Stimulated activated CD4-positive, alpha-beta T cell treated with anti-CD3 and anti-CD28 coated beads, Interleukin-2, amount 100 ng/mL, for 24 hours (primary cell): ENCODE data around the gene MYH6.

Experiments used
- DNase-seq, 2 donors: peaks; one replicate each; pipeline ENCODE4 v3.0.0-alpha.2; 2020

MYH6 gene

GRCh38 chr14:23375527-23376251, 32.4 kb downstream of the MYH6 start:
- DNase-seq: no peak

DNA sequence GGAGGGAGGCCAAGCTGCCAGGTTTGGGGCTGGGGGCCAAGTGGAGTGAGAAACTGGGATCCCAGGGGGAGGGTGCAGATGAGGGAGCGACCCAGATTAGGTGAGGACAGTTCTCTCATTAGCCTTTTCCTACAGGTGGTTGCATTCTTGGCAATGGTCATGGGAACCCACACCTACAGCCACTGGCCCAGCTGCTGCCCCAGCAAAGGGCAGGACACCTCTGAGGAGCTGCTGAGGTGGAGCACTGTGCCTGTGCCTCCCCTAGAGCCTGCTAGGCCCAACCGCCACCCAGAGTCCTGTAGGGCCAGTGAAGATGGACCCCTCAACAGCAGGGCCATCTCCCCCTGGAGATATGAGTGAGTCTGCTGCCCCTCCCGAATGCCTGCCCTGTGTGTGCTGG, 35.0 kb downstream of the MYH6 start:
- no peak for DNase-seq

DNA sequence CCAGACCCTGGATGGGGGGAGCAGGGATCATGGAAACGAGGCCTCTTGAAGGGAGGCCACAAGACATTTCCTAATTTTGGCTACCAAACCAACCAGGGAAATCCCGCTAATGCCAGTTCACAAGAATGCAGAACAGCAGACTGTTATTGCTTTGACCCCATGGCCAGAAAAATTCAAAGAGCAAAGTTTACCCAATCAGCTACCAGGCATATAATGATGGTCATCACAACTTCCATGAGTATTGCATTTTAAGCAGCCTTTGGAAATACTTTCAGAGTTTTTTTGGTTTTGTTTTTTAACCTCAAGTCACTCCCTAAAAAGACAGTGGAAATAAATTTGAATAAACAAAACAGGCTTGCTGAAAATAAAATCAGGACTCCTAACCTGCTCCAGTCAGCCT, 35.6 kb downstream of the MYH6 start, which contains the start of gene IL25:
TSS of gene IL25 (plus strand) at position 301 of the 400 bp plus-strand sequence.
- no peak for DNase-seq

DNA sequence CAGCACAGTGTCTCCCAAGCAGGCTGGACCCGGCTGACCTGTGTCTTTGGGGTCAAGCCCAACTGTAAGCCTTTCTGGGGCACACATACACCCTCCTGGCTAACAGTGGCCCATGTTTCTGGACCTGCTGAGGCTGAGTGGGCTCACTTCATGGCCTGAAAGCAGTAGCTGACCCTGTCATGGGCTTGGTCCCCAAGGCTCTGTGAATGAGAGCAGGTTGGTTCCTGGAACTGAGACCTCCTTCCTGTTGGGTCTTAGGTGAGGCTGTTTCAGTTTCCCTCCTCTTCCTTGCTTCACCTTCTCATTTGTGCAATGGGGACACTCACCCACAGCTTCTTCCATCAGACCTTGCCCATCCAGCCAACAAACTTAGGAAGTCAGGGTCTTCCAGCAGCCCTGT, 36.2 kb downstream of the MYH6 start:
- DNase-seq: no peak

DNA sequence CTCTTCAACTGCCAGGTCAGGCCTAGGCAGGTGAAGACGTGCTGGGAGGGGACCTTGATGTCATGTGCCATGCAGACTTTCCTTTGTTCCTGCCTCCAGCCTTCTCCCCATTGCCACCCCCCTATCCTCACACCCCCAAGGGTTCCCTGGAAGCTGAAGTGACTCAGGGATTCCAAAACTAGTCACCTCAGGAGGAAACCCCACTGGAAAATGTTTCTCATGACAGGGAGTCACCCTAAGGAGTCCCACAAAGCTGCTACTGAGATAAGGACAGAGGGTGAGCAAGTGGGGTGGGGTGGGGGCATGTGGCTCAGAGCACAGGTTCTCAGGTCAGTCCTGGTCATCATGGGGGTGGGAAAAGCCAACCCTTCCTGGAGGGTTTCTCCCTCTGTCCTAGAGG, 37.9 kb downstream of the MYH6 start:
- no peak for DNase-seq

- no peak for DNase-seq
Observed at GRCh38 chr14:23366426-23366921, 41.6 kb downstream of the MYH6 start.

- no peak for DNase-seq
Observed at GRCh38 chr14:23365732-23366425, 42.2 kb downstream of the MYH6 start.

GRCh38 chr14:23365036-23365731, 42.9 kb downstream of the MYH6 start, which contains the start of gene EFS:
TSS of gene EFS (minus strand) at chr14:23365172. CDS start at chr14:23365025, 147 bp downstream.
- DNase-seq: no peak

- DNase-seq: no peak
Observed at GRCh38 chr14:23364164-23365035, 43.7 kb downstream of the MYH6 start.

DNA sequence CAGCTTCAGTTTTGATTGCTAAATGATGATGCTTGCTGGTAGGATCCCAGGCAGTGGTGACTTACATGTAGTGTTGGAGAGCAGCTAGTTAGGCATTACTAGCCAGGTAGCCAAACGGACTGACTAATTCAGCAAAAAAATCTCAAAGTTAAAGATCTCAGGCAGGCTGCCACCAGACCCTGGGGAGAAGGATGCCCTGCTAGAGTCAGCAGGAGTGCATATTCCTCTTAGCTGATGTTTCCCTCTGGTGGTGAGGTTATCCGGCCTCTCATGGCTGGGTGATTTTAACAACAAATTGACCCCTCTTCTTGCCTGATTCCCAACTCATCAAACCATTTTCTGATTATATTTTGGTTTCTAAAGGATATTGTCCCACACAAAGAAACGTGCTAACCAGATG, 45.9 kb downstream of the MYH6 start:
- no peak for DNase-seq

- DNase-seq: no peak
Observed at GRCh38 chr14:23361763-23362162, 46.3 kb downstream of the MYH6 start.

- no peak for DNase-seq
Observed at GRCh38 chr14:23361320-23361719, 46.8 kb downstream of the MYH6 start.

DNA sequence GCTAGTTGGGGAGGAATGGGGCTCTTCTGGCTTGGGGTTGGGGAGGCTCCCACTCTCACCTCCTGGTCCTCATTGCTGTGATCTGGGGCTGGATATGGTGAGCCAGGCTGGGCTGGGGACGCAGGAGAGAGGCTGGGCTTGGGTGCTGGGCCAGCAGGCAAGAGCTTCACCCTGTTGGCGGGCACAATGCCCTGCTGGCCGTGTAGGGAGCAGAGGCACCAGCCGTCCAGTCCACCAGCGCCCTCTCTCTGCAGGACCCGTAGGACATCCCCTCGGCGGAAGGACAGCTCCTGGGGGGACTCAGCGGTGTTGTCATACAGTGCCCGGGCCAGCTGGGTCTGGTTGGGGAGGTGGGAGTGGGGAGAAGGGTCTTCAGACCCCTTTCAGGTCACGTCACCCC, 47.6 kb downstream of the MYH6 start:
- no peak for DNase-seq

DNA sequence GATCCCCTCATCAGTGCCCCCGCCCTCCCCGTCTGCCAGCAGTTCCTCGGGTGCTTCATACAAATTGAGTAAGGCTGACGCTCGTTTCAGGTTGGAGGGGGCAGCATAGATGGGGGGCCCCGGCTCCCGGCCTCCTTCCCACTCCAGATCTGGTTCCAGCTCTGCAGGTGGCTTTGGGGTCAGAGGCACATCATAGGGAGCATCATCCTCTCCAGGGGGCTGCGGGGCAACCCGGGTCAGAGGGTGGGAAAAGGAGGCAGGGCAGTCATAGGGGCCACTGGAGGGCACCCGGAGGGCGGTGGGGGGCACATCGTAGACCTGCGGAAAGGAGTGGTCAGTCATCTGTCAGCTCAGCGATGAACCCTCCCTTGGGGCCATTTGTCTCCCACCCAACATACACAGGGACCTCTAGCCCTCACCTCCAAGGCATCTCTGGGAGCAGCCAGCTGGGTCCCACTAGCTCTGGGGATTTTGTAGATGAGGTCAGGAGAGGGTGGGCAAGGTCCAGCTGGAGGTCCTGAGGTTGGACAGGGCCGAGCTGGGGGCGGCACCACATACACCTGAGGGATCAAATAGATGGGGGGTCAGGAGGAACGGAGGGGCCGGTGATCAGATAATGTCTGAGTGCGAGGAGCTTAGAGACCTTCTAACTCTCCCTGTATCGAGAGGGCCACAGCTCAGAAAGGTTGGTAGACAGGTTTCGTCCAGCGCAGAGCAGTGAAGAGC, 48.2 kb downstream of the MYH6 start:
- DNase-seq: no peak

GRCh38 chr14:23359167-23359626, 48.9 kb downstream of the MYH6 start:
- no peak for DNase-seq

- no peak for DNase-seq
Observed at GRCh38 chr14:23358553-23359166, 49.4 kb downstream of the MYH6 start.

- DNase-seq: no peak
Observed at GRCh38 chr14:23358042-23358441, 50.0 kb downstream of the MYH6 start.

- no peak for DNase-seq
Observed at GRCh38 chr14:23357261-23357660, 50.8 kb downstream of the MYH6 start.

- DNase-seq: no peak
Observed at GRCh38 chr14:23356662-23357061, 51.4 kb downstream of the MYH6 start.

GRCh38 chr14:23355871-23356435, 52.1 kb downstream of the MYH6 start:
- DNase-seq: no peak

GRCh38 chr14:23354990-23355389, 53.1 kb downstream of the MYH6 start:
- DNase-seq: no peak
